NK-92 (cell line): ENCODE data around the gene CKS2.
A peak's percentile ranks its signal among the peaks of the same experiment; 100 is the strongest.
"Not testable (repeated sequence)": the region's sequence is repeated elsewhere in the genome, so short reads cannot be mapped to it uniquely, and the experiment has no call there.

Experiments
- DNase-seq: peaks from one replicate; lab custom pipeline; 2025; ENCODE audit not compliant: unreplicated experiment; lab: John Stamatoyannopoulos, UW

The CKS2 gene

GRCh38 chr9:89310475-89311345 lies at the start of gene CKS2:
CKS2 (plus strand) TSS chr9:89311195; CDS start chr9:89311293, 98 bp downstream.
- DNase-seq: peak; percentile 97

- DNase-seq: no peak
Observed at GRCh38 chr9:89273528-89274279, 37.3 kb upstream of the CKS2 start.

- DNase-seq: no peak
Observed at GRCh38 chr9:89274838-89275237, 36.2 kb upstream of the CKS2 start.

- not testable (repeated sequence) for DNase-seq
Observed at GRCh38 chr9:89276040-89276439, 35.0 kb upstream of the CKS2 start.

- DNase-seq: no peak
Observed at GRCh38 chr9:89277043-89277442, 34.0 kb upstream of the CKS2 start.

GRCh38 chr9:89277454-89277853 lies 33.5 kb upstream of the CKS2 start:
- DNase-seq: no peak

- DNase-seq: no peak
Observed at GRCh38 chr9:89278551-89278950, 32.4 kb upstream of the CKS2 start.

- no peak for DNase-seq
Observed at GRCh38 chr9:89278997-89279739, 31.8 kb upstream of the CKS2 start.

- no peak for DNase-seq
Observed at GRCh38 chr9:89281106-89281505, 29.9 kb upstream of the CKS2 start.

- DNase-seq: not testable (repeated sequence)
Observed at GRCh38 chr9:89282248-89282968, 28.6 kb upstream of the CKS2 start.

GRCh38 chr9:89284076-89284475 lies 26.9 kb upstream of the CKS2 start:
- no peak for DNase-seq

GRCh38 chr9:89291741-89292140 lies 19.3 kb upstream of the CKS2 start:
- DNase-seq: no peak

- DNase-seq: no peak
Observed at GRCh38 chr9:89293014-89293413, 18.0 kb upstream of the CKS2 start.

- no peak for DNase-seq
Observed at GRCh38 chr9:89295400-89295799, 15.6 kb upstream of the CKS2 start.

- not testable (repeated sequence) for DNase-seq
Observed at GRCh38 chr9:89301996-89302395, 9.0 kb upstream of the CKS2 start.

- no peak for DNase-seq
Observed at GRCh38 chr9:89304020-89304833, 6.8 kb upstream of the CKS2 start.

GRCh38 chr9:89304834-89305188 lies 6.2 kb upstream of the CKS2 start:
- DNase-seq: no peak

- no peak for DNase-seq
Observed at GRCh38 chr9:89305868-89306267, 5.1 kb upstream of the CKS2 start.

- DNase-seq: no peak
Observed at GRCh38 chr9:89309166-89309565, 1.8 kb upstream of the CKS2 start.
